Mammary epithelial cell (primary cell): ENCODE data around the gene C19orf53.

Source experiments
- CTCF ChIP-seq, 2 donors: IDR thresholded peaks in 1 of 2; conservative IDR thresholded peaks in 1 of 2; 2 replicates each; pipeline ENCODE4 v1.5.1; 2011 to 2012; ENCODE audit warnings: inconsistent platforms in 2 of 2, low read length in 2 of 2, mild to moderate bottlenecking in 2 of 2, control low read depth in 1 of 2, low read depth in 1 of 2; ENCODE audit not compliant: insufficient read depth in 1 of 2; ENCODE audit errors: extremely low read depth in 1 of 2
- EZH2 ChIP-seq: IDR thresholded peaks from 2 replicates; pipeline ENCODE4 v1.6.1; 2012; ENCODE audit warnings: low read length, inconsistent platforms, borderline replicate concordance

- TF ChIP-seq CTCF (conservative IDR thresholded peaks at IDR 0.05 in 1 of 2, IDR thresholded peaks at IDR 0.05 in 1 of 2; ENCODE audit: extremely low read depth in 1 of 2, insufficient read depth in 1 of 2, low read depth in 1 of 2, low read length in 2 of 2) (no peak), EZH2 (no peak)
Observed at GRCh38 chr19:13734751-13735150, 39.5 kb upstream of the C19orf53 start.
